HEK293 (cell line): ENCODE data around the gene TOMM40L.

Experiments
- CTCF ChIA-PET: fragments of 350-600 bp; formaldehyde crosslinking; extraction: SDS; loops from one replicate; lab custom pipeline; 2021; ENCODE audit warnings: antibody characterized with exemption; lab: Yijun Ruan, JAX
- POLR2A ChIA-PET: fragments of 300-600 bp; formaldehyde crosslinking; extraction: SDS; loops from one replicate; lab custom pipeline; 2020; ENCODE audit warnings: antibody characterized with exemption, inconsistent platforms; lab: Yijun Ruan, JAX
- H3K27ac ChIP-seq: fragments of 200-500 bp; sonication (Bioruptor generic); 2 replicates; pipeline ENCODE4 v1.5.1; 2014; ENCODE audit warnings: low read depth, low read length, control low read depth, inconsistent platforms; ENCODE audit errors: extremely low read depth
- H3K36me3 ChIP-seq, 2 experiments: fragments of 200-500 bp in 1 of 2; sonication (Bioruptor generic) in 1 of 2; 1 replicate in 1 of 2; 2 replicates in 1 of 2; pipeline ENCODE4 v1.5.1; 2014 to 2017; ENCODE audit warnings: inconsistent platforms in 2 of 2, low read length in 2 of 2; ENCODE audit not compliant: control insufficient read depth in 2 of 2, insufficient read depth in 1 of 2
- H3K4me1 ChIP-seq: fragments of 200-500 bp; sonication (Bioruptor generic); 2 replicates; pipeline ENCODE4 v1.5.1; 2014; ENCODE audit warnings: mild to moderate bottlenecking, low read length, inconsistent platforms; ENCODE audit not compliant: control insufficient read depth, insufficient read depth
- H3K4me3 ChIP-seq: 2 replicates; pipeline ENCODE4 v1.5.1; 2011; ENCODE audit warnings: low read depth, mild to moderate bottlenecking, control low read depth, low read length, moderate library complexity
- H3K9me3 ChIP-seq: fragments of 200-500 bp; sonication (Bioruptor generic); 2 replicates; pipeline ENCODE4 v1.5.1; 2014; ENCODE audit warnings: low read depth, low read length, inconsistent platforms; ENCODE audit not compliant: control insufficient read depth, insufficient read depth
- GFI1B ChIP-seq: fragments of 450-650 bp; formaldehyde crosslinking; IDR thresholded peaks from 2 replicates; pipeline ENCODE4 v1.5.1; 2016; ENCODE audit warnings: missing biosample characterization, missing genetic modification characterization
- GLIS2 ChIP-seq: fragments of 450-650 bp; formaldehyde crosslinking; IDR thresholded peaks from 2 replicates; pipeline ENCODE4 v1.5.1; 2016; ENCODE audit warnings: missing biosample characterization, missing genetic modification characterization
- YY2 ChIP-seq: fragments of 450-650 bp; formaldehyde crosslinking; IDR thresholded peaks from 2 replicates; pipeline ENCODE4 v1.5.1; 2016; ENCODE audit warnings: missing biosample characterization, missing genetic modification characterization
- ZNF157 ChIP-seq: fragments of 450-650 bp; formaldehyde crosslinking; IDR thresholded peaks from 2 replicates; pipeline ENCODE4 v1.5.1; 2016; ENCODE audit warnings: missing biosample characterization, missing genetic modification characterization
- ZNF2 ChIP-seq: fragments of 450-650 bp; formaldehyde crosslinking; IDR thresholded peaks from 2 replicates; pipeline ENCODE4 v1.5.1; 2016; ENCODE audit warnings: missing biosample characterization, missing genetic modification characterization
- ZNF266 ChIP-seq: fragments of 450-650 bp; formaldehyde crosslinking; IDR thresholded peaks from 2 replicates; pipeline ENCODE4 v1.5.1; 2016; ENCODE audit warnings: missing biosample characterization, missing genetic modification characterization, low read depth
- ZNF311 ChIP-seq: fragments of 450-650 bp; formaldehyde crosslinking; IDR thresholded peaks from 2 replicates; pipeline ENCODE4 v1.5.1; 2017; ENCODE audit warnings: missing biosample characterization, missing genetic modification characterization, borderline replicate concordance
- ZNF423 ChIP-seq: fragments of 450-650 bp; formaldehyde crosslinking; IDR thresholded peaks from 2 replicates; pipeline ENCODE4 v1.5.1; 2016; ENCODE audit warnings: missing biosample characterization, missing genetic modification characterization
- ZNF48 ChIP-seq: fragments of 450-650 bp; formaldehyde crosslinking; IDR thresholded peaks from 2 replicates; pipeline ENCODE4 v1.5.1; 2016; ENCODE audit warnings: missing biosample characterization, missing genetic modification characterization
- ZNF530 ChIP-seq: fragments of 450-650 bp; formaldehyde crosslinking; IDR thresholded peaks from 2 replicates; pipeline ENCODE4 v1.5.1; 2016; ENCODE audit warnings: low read depth, missing biosample characterization, missing genetic modification characterization
- ZNF654 ChIP-seq: fragments of 450-650 bp; formaldehyde crosslinking; IDR thresholded peaks from 2 replicates; pipeline ENCODE4 v1.5.1; 2016; ENCODE audit warnings: low read depth, missing biosample characterization, missing genetic modification characterization
- ZNF777 ChIP-seq: fragments of 450-650 bp; formaldehyde crosslinking; IDR thresholded peaks from 2 replicates; pipeline ENCODE4 v1.5.1; 2017; ENCODE audit warnings: missing biosample characterization, missing genetic modification characterization, borderline replicate concordance
- ZNF791 ChIP-seq: fragments of 450-650 bp; formaldehyde crosslinking; IDR thresholded peaks from 2 replicates; pipeline ENCODE4 v1.5.1; 2016; ENCODE audit warnings: missing biosample characterization, missing genetic modification characterization
- TF ChIP-seq, protein P1 (sequence below): fragments of 450-650 bp; formaldehyde crosslinking; IDR thresholded peaks from 2 replicates; pipeline ENCODE4 v1.5.1; 2016; ENCODE audit warnings: missing biosample characterization, missing genetic modification characterization, borderline replicate concordance
- TF ChIP-seq, protein P2 (sequence below): fragments of 450-650 bp; formaldehyde crosslinking; IDR thresholded peaks from 2 replicates; pipeline ENCODE4 v1.5.1; 2016; ENCODE audit warnings: missing biosample characterization, missing genetic modification characterization, borderline replicate concordance
- TF ChIP-seq, protein P3 (sequence below): fragments of 450-650 bp; formaldehyde crosslinking; IDR thresholded peaks from 2 replicates; pipeline ENCODE4 v1.5.1; 2016; ENCODE audit warnings: missing biosample characterization, missing genetic modification characterization
- TF ChIP-seq, protein P4 (sequence below): sonication (generic); formaldehyde crosslinking; IDR thresholded peaks from 2 replicates; pipeline ENCODE4 v1.8.1; 2022; ENCODE audit warnings: mild to moderate bottlenecking, moderate library complexity, missing genetic modification reagents
- TF ChIP-seq, protein P5 (sequence below): fragments of 450-650 bp; formaldehyde crosslinking; IDR thresholded peaks from 2 replicates; pipeline ENCODE4 v1.5.1; 2016; ENCODE audit warnings: missing biosample characterization, missing genetic modification characterization
- TF ChIP-seq, protein P6 (sequence below): fragments of 450-650 bp; formaldehyde crosslinking; IDR thresholded peaks from 2 replicates; pipeline ENCODE4 v1.5.1; 2016; ENCODE audit warnings: missing biosample characterization, missing genetic modification characterization

TOMM40L gene

DNA sequence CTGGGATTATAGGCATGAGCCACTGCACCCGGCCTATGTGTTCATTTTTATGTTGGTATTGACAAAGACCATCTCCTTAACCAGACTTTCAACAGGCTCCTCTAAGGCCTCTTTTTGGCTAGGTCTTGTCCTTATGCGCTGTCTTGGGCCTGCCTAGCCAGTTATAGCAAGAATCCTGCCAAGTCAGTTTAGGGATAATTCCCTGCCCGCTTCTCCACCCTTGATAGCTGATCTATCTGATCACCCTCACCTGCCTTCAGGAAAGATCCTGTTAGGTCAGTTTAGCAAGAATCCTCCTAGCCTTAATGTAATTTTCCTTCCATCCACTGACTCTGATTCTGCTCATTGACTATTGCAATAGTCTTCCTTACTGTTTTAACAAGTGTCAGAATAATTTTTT lies 46.2 kb upstream of the TOMM40L start:
- TF ChIP-seq ZNF530 (no peak), ZNF48 (no peak), ZNF266 (tag by site-specific recombination) (no peak), GLIS2 (tag by site-specific recombination) (no peak)
- TF ChIP-seq, protein P1, sequence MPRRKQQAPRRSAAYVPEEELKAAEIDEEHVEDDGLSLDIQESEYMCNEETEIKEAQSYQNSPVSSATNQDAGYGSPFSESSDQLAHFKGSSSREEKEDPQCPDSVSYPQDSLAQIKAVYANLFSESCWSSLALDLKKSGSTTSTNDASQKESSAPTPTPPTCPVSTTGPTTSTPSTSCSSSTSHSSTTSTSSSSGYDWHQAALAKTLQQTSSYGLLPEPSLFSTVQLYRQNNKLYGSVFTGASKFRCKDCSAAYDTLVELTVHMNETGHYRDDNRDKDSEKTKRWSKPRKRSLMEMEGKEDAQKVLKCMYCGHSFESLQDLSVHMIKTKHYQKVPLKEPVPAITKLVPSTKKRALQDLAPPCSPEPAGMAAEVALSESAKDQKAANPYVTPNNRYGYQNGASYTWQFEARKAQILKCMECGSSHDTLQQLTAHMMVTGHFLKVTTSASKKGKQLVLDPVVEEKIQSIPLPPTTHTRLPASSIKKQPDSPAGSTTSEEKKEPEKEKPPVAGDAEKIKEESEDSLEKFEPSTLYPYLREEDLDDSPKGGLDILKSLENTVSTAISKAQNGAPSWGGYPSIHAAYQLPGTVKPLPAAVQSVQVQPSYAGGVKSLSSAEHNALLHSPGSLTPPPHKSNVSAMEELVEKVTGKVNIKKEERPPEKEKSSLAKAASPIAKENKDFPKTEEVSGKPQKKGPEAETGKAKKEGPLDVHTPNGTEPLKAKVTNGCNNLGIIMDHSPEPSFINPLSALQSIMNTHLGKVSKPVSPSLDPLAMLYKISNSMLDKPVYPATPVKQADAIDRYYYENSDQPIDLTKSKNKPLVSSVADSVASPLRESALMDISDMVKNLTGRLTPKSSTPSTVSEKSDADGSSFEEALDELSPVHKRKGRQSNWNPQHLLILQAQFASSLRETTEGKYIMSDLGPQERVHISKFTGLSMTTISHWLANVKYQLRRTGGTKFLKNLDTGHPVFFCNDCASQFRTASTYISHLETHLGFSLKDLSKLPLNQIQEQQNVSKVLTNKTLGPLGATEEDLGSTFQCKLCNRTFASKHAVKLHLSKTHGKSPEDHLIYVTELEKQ (tag by site-specific recombination): no peak
- Histone ChIP-seq H3K9me3 (no peaks in the 10 kb centered on the region), H3K4me3 (no peak overlapping the region), H3K4me1 (no peaks in the 10 kb centered on the region), H3K36me3 (peaks cover 0 to 14% of the 10 kb centered on the region in 2 experiments; a peak in 1 of 3 replicates), H3K27ac (no peak overlapping the region)
- CTCF ChIA-PET: interaction anchor here (0.8 to 4.4 kb wide), 5 partner anchors 8 to 213 kb away, joined by 3 to 39 read pairs (median 5); no protein-coding TSS in a partner anchor
- POLR2A ChIA-PET: no interaction called here

DNA sequence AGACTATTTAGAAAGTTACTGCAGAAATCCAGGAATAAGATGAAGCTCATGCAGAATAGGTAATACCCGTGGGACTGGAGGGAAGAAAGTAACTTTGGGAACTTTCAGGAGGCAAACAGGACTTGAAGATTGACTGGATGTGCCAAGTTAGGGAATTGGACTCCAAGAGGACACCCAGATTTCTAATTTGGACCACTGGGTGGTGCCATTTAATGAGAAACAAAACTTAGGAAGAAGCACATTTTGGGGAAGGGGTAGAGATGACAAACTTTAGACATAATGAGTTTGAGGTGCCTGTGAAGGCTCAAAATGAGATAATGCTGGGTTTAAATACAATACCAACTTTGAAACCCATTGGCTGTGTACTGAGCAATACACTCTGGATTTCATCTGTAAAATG lies 45.2 kb upstream of the TOMM40L start:
- CTCF ChIA-PET: interaction anchor here (0.9 to 4.4 kb wide), 4 partner anchors 9 to 201 kb away, joined by 3 to 39 read pairs (median 5); no protein-coding TSS in a partner anchor
- H3K4me3 ChIP-seq: no peak overlapping the region
- peaks cover 0 to 5% of the 10 kb centered on the region in 2 experiments; a peak in 1 of 3 replicates for H3K36me3 ChIP-seq
- POLR2A ChIA-PET: no interaction called here
- H3K4me1 ChIP-seq: no peaks in the 10 kb centered on the region
- no peaks in the 10 kb centered on the region for H3K9me3 ChIP-seq
- TF ChIP-seq ZNF311 (tag by site-specific recombination) (no peak), ZNF423 (tag by site-specific recombination) (no peak), ZNF2 (tag by site-specific recombination) (no peak), ZNF157 (tag by site-specific recombination) (no peak), GFI1B (tag by site-specific recombination) (no peak), ZNF791 (tag by site-specific recombination) (no peak), YY2 (tag by site-specific recombination) (no peak), ZNF777 (tag by site-specific recombination) (no peak), ZNF654 (tag by site-specific recombination) (peak; percentile 25)
- TF ChIP-seq, protein P2, sequence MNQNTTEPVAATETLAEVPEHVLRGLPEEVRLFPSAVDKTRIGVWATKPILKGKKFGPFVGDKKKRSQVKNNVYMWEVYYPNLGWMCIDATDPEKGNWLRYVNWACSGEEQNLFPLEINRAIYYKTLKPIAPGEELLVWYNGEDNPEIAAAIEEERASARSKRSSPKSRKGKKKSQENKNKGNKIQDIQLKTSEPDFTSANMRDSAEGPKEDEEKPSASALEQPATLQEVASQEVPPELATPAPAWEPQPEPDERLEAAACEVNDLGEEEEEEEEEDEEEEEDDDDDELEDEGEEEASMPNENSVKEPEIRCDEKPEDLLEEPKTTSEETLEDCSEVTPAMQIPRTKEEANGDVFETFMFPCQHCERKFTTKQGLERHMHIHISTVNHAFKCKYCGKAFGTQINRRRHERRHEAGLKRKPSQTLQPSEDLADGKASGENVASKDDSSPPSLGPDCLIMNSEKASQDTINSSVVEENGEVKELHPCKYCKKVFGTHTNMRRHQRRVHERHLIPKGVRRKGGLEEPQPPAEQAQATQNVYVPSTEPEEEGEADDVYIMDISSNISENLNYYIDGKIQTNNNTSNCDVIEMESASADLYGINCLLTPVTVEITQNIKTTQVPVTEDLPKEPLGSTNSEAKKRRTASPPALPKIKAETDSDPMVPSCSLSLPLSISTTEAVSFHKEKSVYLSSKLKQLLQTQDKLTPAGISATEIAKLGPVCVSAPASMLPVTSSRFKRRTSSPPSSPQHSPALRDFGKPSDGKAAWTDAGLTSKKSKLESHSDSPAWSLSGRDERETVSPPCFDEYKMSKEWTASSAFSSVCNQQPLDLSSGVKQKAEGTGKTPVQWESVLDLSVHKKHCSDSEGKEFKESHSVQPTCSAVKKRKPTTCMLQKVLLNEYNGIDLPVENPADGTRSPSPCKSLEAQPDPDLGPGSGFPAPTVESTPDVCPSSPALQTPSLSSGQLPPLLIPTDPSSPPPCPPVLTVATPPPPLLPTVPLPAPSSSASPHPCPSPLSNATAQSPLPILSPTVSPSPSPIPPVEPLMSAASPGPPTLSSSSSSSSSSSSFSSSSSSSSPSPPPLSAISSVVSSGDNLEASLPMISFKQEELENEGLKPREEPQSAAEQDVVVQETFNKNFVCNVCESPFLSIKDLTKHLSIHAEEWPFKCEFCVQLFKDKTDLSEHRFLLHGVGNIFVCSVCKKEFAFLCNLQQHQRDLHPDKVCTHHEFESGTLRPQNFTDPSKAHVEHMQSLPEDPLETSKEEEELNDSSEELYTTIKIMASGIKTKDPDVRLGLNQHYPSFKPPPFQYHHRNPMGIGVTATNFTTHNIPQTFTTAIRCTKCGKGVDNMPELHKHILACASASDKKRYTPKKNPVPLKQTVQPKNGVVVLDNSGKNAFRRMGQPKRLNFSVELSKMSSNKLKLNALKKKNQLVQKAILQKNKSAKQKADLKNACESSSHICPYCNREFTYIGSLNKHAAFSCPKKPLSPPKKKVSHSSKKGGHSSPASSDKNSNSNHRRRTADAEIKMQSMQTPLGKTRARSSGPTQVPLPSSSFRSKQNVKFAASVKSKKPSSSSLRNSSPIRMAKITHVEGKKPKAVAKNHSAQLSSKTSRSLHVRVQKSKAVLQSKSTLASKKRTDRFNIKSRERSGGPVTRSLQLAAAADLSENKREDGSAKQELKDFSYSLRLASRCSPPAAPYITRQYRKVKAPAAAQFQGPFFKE (tag by site-specific recombination): no peak
- TF ChIP-seq, protein P3, sequence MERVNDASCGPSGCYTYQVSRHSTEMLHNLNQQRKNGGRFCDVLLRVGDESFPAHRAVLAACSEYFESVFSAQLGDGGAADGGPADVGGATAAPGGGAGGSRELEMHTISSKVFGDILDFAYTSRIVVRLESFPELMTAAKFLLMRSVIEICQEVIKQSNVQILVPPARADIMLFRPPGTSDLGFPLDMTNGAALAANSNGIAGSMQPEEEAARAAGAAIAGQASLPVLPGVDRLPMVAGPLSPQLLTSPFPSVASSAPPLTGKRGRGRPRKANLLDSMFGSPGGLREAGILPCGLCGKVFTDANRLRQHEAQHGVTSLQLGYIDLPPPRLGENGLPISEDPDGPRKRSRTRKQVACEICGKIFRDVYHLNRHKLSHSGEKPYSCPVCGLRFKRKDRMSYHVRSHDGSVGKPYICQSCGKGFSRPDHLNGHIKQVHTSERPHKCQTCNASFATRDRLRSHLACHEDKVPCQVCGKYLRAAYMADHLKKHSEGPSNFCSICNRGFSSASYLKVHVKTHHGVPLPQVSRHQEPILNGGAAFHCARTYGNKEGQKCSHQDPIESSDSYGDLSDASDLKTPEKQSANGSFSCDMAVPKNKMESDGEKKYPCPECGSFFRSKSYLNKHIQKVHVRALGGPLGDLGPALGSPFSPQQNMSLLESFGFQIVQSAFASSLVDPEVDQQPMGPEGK (tag by site-specific recombination): no peak
- TF ChIP-seq, protein P4, sequence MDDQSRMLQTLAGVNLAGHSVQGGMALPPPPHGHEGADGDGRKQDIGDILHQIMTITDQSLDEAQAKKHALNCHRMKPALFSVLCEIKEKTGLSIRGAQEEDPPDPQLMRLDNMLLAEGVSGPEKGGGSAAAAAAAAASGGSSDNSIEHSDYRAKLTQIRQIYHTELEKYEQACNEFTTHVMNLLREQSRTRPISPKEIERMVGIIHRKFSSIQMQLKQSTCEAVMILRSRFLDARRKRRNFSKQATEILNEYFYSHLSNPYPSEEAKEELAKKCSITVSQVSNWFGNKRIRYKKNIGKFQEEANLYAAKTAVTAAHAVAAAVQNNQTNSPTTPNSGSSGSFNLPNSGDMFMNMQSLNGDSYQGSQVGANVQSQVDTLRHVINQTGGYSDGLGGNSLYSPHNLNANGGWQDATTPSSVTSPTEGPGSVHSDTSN (CRISPR knock-in tag): no peak
- TF ChIP-seq, protein P5, sequence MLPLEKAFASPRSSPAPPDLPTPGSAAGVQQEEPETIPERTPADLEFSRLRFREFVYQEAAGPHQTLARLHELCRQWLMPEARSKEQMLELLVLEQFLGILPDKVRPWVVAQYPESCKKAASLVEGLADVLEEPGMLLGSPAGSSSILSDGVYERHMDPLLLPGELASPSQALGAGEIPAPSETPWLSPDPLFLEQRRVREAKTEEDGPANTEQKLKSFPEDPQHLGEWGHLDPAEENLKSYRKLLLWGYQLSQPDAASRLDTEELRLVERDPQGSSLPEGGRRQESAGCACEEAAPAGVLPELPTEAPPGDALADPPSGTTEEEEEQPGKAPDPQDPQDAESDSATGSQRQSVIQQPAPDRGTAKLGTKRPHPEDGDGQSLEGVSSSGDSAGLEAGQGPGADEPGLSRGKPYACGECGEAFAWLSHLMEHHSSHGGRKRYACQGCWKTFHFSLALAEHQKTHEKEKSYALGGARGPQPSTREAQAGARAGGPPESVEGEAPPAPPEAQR (tag by site-specific recombination): no peak
- TF ChIP-seq, protein P6, sequence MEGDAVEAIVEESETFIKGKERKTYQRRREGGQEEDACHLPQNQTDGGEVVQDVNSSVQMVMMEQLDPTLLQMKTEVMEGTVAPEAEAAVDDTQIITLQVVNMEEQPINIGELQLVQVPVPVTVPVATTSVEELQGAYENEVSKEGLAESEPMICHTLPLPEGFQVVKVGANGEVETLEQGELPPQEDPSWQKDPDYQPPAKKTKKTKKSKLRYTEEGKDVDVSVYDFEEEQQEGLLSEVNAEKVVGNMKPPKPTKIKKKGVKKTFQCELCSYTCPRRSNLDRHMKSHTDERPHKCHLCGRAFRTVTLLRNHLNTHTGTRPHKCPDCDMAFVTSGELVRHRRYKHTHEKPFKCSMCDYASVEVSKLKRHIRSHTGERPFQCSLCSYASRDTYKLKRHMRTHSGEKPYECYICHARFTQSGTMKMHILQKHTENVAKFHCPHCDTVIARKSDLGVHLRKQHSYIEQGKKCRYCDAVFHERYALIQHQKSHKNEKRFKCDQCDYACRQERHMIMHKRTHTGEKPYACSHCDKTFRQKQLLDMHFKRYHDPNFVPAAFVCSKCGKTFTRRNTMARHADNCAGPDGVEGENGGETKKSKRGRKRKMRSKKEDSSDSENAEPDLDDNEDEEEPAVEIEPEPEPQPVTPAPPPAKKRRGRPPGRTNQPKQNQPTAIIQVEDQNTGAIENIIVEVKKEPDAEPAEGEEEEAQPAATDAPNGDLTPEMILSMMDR: 0 out of 2 replicates have a peak, but pooled peaks have one; percentile 45
- no peak overlapping the region for H3K27ac ChIP-seq
